ENCODE measurements around the gene ATRX.

- TF ChIP-seq, protein P1, sequence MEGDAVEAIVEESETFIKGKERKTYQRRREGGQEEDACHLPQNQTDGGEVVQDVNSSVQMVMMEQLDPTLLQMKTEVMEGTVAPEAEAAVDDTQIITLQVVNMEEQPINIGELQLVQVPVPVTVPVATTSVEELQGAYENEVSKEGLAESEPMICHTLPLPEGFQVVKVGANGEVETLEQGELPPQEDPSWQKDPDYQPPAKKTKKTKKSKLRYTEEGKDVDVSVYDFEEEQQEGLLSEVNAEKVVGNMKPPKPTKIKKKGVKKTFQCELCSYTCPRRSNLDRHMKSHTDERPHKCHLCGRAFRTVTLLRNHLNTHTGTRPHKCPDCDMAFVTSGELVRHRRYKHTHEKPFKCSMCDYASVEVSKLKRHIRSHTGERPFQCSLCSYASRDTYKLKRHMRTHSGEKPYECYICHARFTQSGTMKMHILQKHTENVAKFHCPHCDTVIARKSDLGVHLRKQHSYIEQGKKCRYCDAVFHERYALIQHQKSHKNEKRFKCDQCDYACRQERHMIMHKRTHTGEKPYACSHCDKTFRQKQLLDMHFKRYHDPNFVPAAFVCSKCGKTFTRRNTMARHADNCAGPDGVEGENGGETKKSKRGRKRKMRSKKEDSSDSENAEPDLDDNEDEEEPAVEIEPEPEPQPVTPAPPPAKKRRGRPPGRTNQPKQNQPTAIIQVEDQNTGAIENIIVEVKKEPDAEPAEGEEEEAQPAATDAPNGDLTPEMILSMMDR (conservative IDR thresholded peaks at IDR 0.05; ENCODE audit: low read depth, low read length) = no peak
- TF ChIP-seq EZH2 (IDR thresholded peaks at IDR 0.05; ENCODE audit: low read length, unreplicated experiment) (no peak), EZH2phosphoT487 (IDR thresholded peaks at IDR 0.05; ENCODE audit: borderline replicate concordance, low read length) (no peak)
These were observed 182.2 kb downstream of the ATRX start for GRCh38 chrX:77603635-77604336.

Data from PC-3 (cell line).